GM23248 (cell line): ENCODE data around the gene EIF2S1. TPM values are rescaled to one million over a fixed set of nuclear protein-coding genes. Genes with fewer than 3 reads are reported as not detected.
"Not testable (repeated sequence)": the region's sequence is repeated elsewhere in the genome, so short reads cannot be mapped to it uniquely, and the experiment has no call there.

Experiments used
- DNase-seq: peaks from one replicate; pipeline ENCODE4 v3.0.0-alpha.2; 2015
- H2AFZ ChIP-seq: fragments of 200-600 bp; sonication (generic); 2 replicates; pipeline ENCODE4 v1.6.1; 2016; ENCODE audit warnings: antibody characterized with exemption
- H3F3A ChIP-seq: fragments of 200-600 bp; sonication (generic); 2 replicates; pipeline ENCODE4 v1.6.1; 2016; ENCODE audit warnings: mild to moderate bottlenecking, antibody characterized with exemption, mixed run types; ENCODE audit not compliant: insufficient read depth
- H3K27ac ChIP-seq: fragments of 200-600 bp; sonication (generic); 2 replicates; pipeline ENCODE4 v1.5.1; 2016; ENCODE audit warnings: mild to moderate bottlenecking
- H3K27me3 ChIP-seq: fragments of 200-600 bp; sonication (generic); replicated peaks from 2 replicates; pipeline ENCODE4 v1.6.1; 2016; ENCODE audit warnings: mild to moderate bottlenecking; ENCODE audit not compliant: insufficient read depth
- H3K36me3 ChIP-seq: fragments of 200-600 bp; sonication (generic); 2 replicates; pipeline ENCODE4 v1.6.1; 2016; ENCODE audit warnings: low read depth, mild to moderate bottlenecking
- H3K4me1 ChIP-seq: fragments of 200-600 bp; sonication (generic); 2 replicates; pipeline ENCODE4 v1.6.1; 2016; ENCODE audit warnings: mild to moderate bottlenecking; ENCODE audit not compliant: insufficient read depth
- H3K4me2 ChIP-seq: fragments of 200-600 bp; sonication (generic); one replicate; pipeline ENCODE4 v1.6.1; 2016; ENCODE audit warnings: mild to moderate bottlenecking; ENCODE audit not compliant: unreplicated experiment
- H3K4me3 ChIP-seq: fragments of 200-600 bp; sonication (generic); 2 replicates; pipeline ENCODE4 v1.5.1; 2016; ENCODE audit warnings: mild to moderate bottlenecking
- H3K79me2 ChIP-seq: fragments of 200-600 bp; sonication (generic); 2 replicates; pipeline ENCODE4 v1.6.1; 2016; ENCODE audit warnings: mild to moderate bottlenecking; ENCODE audit not compliant: insufficient read depth
- H3K9ac ChIP-seq: fragments of 200-600 bp; sonication (generic); 2 replicates; pipeline ENCODE4 v1.6.1; 2016; ENCODE audit warnings: mild to moderate bottlenecking
- H3K9me2 ChIP-seq: fragments of 200-600 bp; sonication (generic); 2 replicates; pipeline ENCODE4 v1.6.1; 2016; ENCODE audit warnings: mixed run types, mild to moderate bottlenecking, moderate library complexity; ENCODE audit not compliant: insufficient read depth
- H3K9me3 ChIP-seq: fragments of 200-600 bp; sonication (generic); one replicate; pipeline ENCODE4 v1.6.1; 2017; ENCODE audit warnings: low read depth
- H4K20me1 ChIP-seq: fragments of 200-600 bp; sonication (generic); 2 replicates; pipeline ENCODE4 v1.6.0; 2016; ENCODE audit not compliant: insufficient read depth
- EZH2 ChIP-seq: fragments of 200-600 bp; sonication (generic); IDR thresholded peaks from 2 replicates; pipeline ENCODE4 v1.6.1; 2018; ENCODE audit warnings: antibody characterized with exemption, mild to moderate bottlenecking; ENCODE audit not compliant: insufficient read depth, poor library complexity, severe bottlenecking
- EZH2phosphoT487 ChIP-seq: fragments of 200-600 bp; sonication (generic); IDR thresholded peaks from 2 replicates; pipeline ENCODE4 v1.6.1; 2018; ENCODE audit warnings: antibody characterized with exemption, moderate library complexity, mild to moderate bottlenecking, low read depth; ENCODE audit not compliant: insufficient read depth
- WGBS, 2 experiments: methylation state at CpG; one replicate each; pipeline ENCODE4 v1.1.6; 2015 to 2017; ENCODE audit warnings: low lambda C conversion rate in 2 of 2, low coverage in 1 of 2; ENCODE audit errors: missing lambda C conversion rate in 2 of 2; 5-methylcytosine and 5-hydroxymethylcytosine counted together
- in situ Hi-C: fragments of 300-500 bp; cut with MboI; formaldehyde crosslinking; loops from 2 replicates; pipeline ENCODE4 v1.15.0; 2020
- polyA plus RNA-seq: library from polyadenylated mRNA; unstranded; fragments of >200 nt; fragmentation: Nextera tagmentation; extraction: Ambion mirVana; gene quantifications from 2 replicates; pipeline ENCODE4 v1.2.1, GENCODE V29; 2016
- total RNA-seq: library from RNA; depleted of rRNA; stranded (reverse); fragments of >200 nt; shearing (Covaris generic); gene quantifications from 2 replicates; pipeline ENCODE4 v1.2.3, GENCODE V29; 2014

EIF2S1 gene
- total and polyA plus RNA-seq, 2 experiments from 2014 or later, result 218 to 232 TPM

- H3K27ac ChIP-seq, result peak overlapping the region; percentile 60
- in situ Hi-C loops, result no loop called here
- TF ChIP-seq EZH2, result no peak
- TF ChIP-seq EZH2phosphoT487, result no peak
Observed at GRCh38 chr14:67413806-67414769, 54.0 kb downstream of the EIF2S1 start.

GRCh38 chr14:67415610-67416009 is 55.5 kb downstream of the EIF2S1 start:
- H2AFZ ChIP-seq, H3K27ac ChIP-seq, H4K20me1 ChIP-seq, H3K4me3 ChIP-seq, H3K9me2 ChIP-seq, H3K27me3 ChIP-seq, H3K36me3 ChIP-seq, H3K4me2 ChIP-seq, H3K9me3 ChIP-seq, H3K79me2 ChIP-seq, DNase-seq, H3K9ac ChIP-seq, in situ Hi-C loops: not testable (repeated sequence)
- Histone ChIP-seq H3K4me1 (peaks cover 21% of the 10 kb centered on the region), H3F3A (peaks cover 14% of the 10 kb centered on the region)
- 95 to 100% methylated on average over 5 of the region's 5 CpGs for WGBS, 2 experiments

More at GRCh38 chr14:67413806-67414769, 54.0 kb downstream of the EIF2S1 start:
- H3K79me2 ChIP-seq, result no peaks in the 10 kb centered on the region
- 21 to 24% methylated on average over 3 of the region's 3 CpGs for WGBS, 2 experiments
- no peaks in the 10 kb centered on the region for H4K20me1 ChIP-seq
- DNase-seq, result peak; percentile 91
- H3F3A ChIP-seq, result peaks cover 14% of the 10 kb centered on the region
- peak overlapping the region; percentile 48 for H3K4me3 ChIP-seq
- peak overlapping the region; percentile 49 for H3K4me2 ChIP-seq
- peak overlapping the region; percentile 46; the same call in 1 of the 2 replicates for H2AFZ ChIP-seq
- peaks cover 21% of the 10 kb centered on the region for H3K4me1 ChIP-seq
- no peaks in the 10 kb centered on the region for H3K27me3 ChIP-seq
- no peaks in the 10 kb centered on the region for H3K9me3 ChIP-seq
- no peaks in the 10 kb centered on the region for H3K9me2 ChIP-seq
- no peaks in the 10 kb centered on the region for H3K36me3 ChIP-seq
- H3K9ac ChIP-seq, result peak overlapping the region; percentile 32; the same call in 1 of the 2 replicates

GRCh38 chr14:67416085-67416484 is 56.0 kb downstream of the EIF2S1 start:
- no peaks in the 10 kb centered on the region for H3K9me3 ChIP-seq
- H3K27me3 ChIP-seq, result no peaks in the 10 kb centered on the region
- no peak overlapping the region for H3K9ac ChIP-seq
- peaks cover 14% of the 10 kb centered on the region for H3F3A ChIP-seq
- in situ Hi-C loops, result no loop called here
- H3K4me3 ChIP-seq, result no peak overlapping the region
- WGBS, 2 experiments, result 68 to 75% methylated on average over 8 of the region's 8 CpGs
- no peaks in the 10 kb centered on the region for H3K79me2 ChIP-seq
- H3K4me2 ChIP-seq, result no peak overlapping the region
- TF ChIP-seq EZH2phosphoT487 (no peak), EZH2 (no peak)
- no peaks in the 10 kb centered on the region for H3K9me2 ChIP-seq
- no peak overlapping the region for H3K27ac ChIP-seq
- no peak for DNase-seq
- peaks cover 21% of the 10 kb centered on the region for H3K4me1 ChIP-seq
- H4K20me1 ChIP-seq, result no peaks in the 10 kb centered on the region
- H2AFZ ChIP-seq, result no peak overlapping the region
- no peaks in the 10 kb centered on the region for H3K36me3 ChIP-seq

GRCh38 chr14:67416810-67417209 is 56.7 kb downstream of the EIF2S1 start:
- 100% methylated on average over 2 of the region's 2 CpGs for whole genome bisulfite sequencing, 2 experiments
- Histone ChIP-seq H3K9ac (no peak overlapping the region), H3K4me2 (no peak overlapping the region), H3K27ac (no peak overlapping the region), H3F3A (peaks cover 14% of the 10 kb centered on the region), H3K4me3 (no peak overlapping the region), H3K79me2 (no peaks in the 10 kb centered on the region), H3K9me2 (no peaks in the 10 kb centered on the region), H3K27me3 (no peaks in the 10 kb centered on the region), H3K9me3 (no peaks in the 10 kb centered on the region), H4K20me1 (no peaks in the 10 kb centered on the region), H2AFZ (no peak overlapping the region), H3K4me1 (peaks cover 21% of the 10 kb centered on the region), H3K36me3 (no peaks in the 10 kb centered on the region)
- no peak for DNase-seq
- TF ChIP-seq EZH2phosphoT487, result no peak
- no peak for TF ChIP-seq EZH2
- in situ Hi-C loops, result no loop called here
